Activated CD4-positive, alpha-beta T cell treated with anti-CD3 and anti-CD28 coated beads, Interleukin-2, amount 10 ng/mL, durations not matched to agents 7 days and 5 days (primary cell): ENCODE results near the gene ZNF732. TPM values are rescaled to one million over a fixed set of nuclear protein-coding genes. Genes with fewer than 3 reads are reported as not detected.
"Not testable (repeated sequence)": the region's sequence is repeated elsewhere in the genome, so short reads cannot be mapped to it uniquely, and the experiment has no call there.

ENCODE experiments used
- CTCF ChIA-PET: fragments of 350-600 bp; sonication (Branson Sonifier 250); formaldehyde crosslinking; loops from one replicate; lab custom pipeline; 2021; ENCODE audit warnings: antibody characterized with exemption; lab: Charles Lee
- POLR2A ChIA-PET: fragments of 350-600 bp; sonication (Branson Sonifier 250); formaldehyde crosslinking; loops from one replicate; lab custom pipeline; 2021; ENCODE audit warnings: antibody characterized with exemption; lab: Charles Lee
- DNase-seq: peaks from one replicate; pipeline ENCODE4 v3.0.0-alpha.2; 2020
- H3K27ac Mint-ChIP-seq: one replicate; pipeline ENCODE4 v1.8.0; 2021; ENCODE audit warnings: mild to moderate bottlenecking, moderate library complexity, mixed read lengths
- H3K27me3 Mint-ChIP-seq: one replicate; pipeline ENCODE4 v1.8.0; 2021; ENCODE audit warnings: mixed read lengths
- H3K36me3 Mint-ChIP-seq: one replicate; pipeline ENCODE4 v1.8.0; 2021; ENCODE audit warnings: low read depth, mixed read lengths
- H3K4me1 Mint-ChIP-seq: one replicate; pipeline ENCODE4 v1.8.0; 2021; ENCODE audit warnings: mixed read lengths
- H3K4me3 Mint-ChIP-seq: one replicate; pipeline ENCODE4 v1.8.0; 2021; ENCODE audit warnings: mild to moderate bottlenecking, moderate library complexity, mixed read lengths
- H3K9me3 Mint-ChIP-seq: one replicate; pipeline ENCODE4 v1.8.0; 2021; ENCODE audit warnings: mixed read lengths
- microRNA-seq: library from miRNA; unstranded; fragments of <30 nt; microRNA quantifications from one replicate; pipeline ENCODE4 v1.2.0, GENCODE V29; 2021; ENCODE audit warnings: borderline microRNAs expressed, borderline replicate concordance
- total RNA-seq, 2 experiments: library from RNA; stranded (reverse); gene quantifications; one replicate each; pipeline ENCODE4 v1.2.3, GENCODE V29; 2021

The ZNF732 gene
- total RNA-seq, 2 experiments from 2014 or later = not detected

DNA sequence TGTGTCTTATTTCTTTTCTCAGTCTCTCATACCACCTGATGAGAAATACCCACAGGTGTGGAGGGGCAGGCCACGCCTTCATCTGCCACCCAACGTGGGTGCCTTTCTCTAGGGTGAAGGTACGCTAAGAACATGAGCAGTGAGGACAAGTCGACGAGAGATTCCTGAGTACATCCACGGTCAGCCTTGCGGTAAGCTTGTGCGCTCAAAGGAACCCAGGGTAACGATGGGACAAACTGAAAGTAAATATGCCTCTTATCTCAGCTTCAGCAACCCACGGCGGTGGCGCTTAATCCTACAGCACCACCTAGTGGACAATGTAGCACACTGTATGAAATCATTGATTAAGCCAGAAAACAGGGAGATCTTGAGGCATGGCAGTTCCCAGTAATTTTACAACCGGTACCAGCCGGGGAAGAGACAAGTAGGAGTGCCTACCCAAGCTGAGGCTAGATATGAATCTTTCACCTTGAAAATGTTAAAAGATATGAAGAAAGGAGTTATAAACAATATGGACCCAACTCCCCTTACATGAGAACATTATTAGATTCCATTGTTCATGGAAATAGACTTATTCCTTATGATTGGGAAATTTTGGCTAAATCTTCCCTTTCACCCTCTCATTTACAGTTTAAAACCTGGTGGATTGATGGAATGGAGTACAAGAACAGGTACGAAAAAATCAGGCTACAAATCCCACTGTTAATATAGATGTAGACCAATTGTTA is 63.0 kb downstream of the ZNF732 start:
- H3K27ac Mint-ChIP-seq = peak overlapping the region; percentile 68
- ChIA-PET POLR2A (no interaction called here), CTCF (interaction anchor here (0.6 to 1.0 kb wide), 4 partner anchors 12 to 118 kb away, joined by 3 to 5 read pairs (median 4); partner anchors contain the start of gene ZNF718)
- H3K36me3 Mint-ChIP-seq = peaks cover 1% of the 10 kb centered on the region
- peak overlapping the region; percentile 69 for H3K4me3 Mint-ChIP-seq
- DNase-seq = peak; percentile 79
- peaks cover 11% of the 10 kb centered on the region for H3K9me3 Mint-ChIP-seq
- H3K4me1 Mint-ChIP-seq = peaks cover 9% of the 10 kb centered on the region
- H3K27me3 Mint-ChIP-seq = no peaks in the 10 kb centered on the region

DNA sequence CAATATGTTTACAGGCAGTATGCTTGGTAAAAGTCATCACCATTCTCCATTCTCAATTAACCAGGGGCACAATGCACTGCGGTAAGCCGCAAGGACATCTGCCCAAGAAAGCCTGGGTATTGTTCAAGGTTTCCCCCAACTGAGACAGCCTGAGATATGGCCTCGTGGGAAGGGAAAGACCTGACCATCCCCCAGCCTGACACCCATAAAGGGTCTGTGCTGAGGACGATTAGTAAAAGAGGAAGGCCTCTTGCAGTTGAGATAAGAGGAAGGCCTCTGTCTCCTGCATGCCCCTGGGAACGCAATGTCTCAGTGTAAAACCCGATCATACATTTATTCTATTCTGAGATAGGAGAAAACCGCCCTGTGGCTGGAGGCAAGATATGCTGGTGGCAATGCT is 63.9 kb downstream of the ZNF732 start:
- not testable (repeated sequence) for H3K4me1 Mint-ChIP-seq

DNA sequence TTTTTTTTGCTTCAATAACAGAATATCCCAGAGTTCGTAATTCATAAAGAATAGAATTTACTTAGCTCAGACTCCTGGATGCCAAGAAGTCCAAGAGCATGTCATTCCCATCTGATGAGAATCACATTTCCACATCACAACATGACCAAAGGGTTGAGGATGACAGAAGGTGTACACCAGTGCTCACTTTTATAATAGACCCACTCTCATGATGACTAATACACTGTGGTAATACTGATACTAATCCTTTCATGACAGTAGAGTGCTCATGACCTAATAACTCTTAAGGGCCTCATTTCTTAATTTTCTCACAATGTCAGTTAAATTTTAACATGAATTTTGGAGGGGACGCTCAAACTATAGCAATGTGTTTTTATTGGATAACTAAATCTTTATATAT is 69.2 kb downstream of the ZNF732 start:
- no peaks in the 10 kb centered on the region for H3K4me1 Mint-ChIP-seq
- H3K27ac Mint-ChIP-seq = no peak overlapping the region
- H3K36me3 Mint-ChIP-seq = no peaks in the 10 kb centered on the region
- ChIA-PET CTCF (no interaction called here), POLR2A (no interaction called here)
- DNase-seq = no peak
- no peak overlapping the region for H3K4me3 Mint-ChIP-seq
- no peaks in the 10 kb centered on the region for H3K27me3 Mint-ChIP-seq
- peaks cover 29% of the 10 kb centered on the region for H3K9me3 Mint-ChIP-seq

More for the DNA sequence above, 63.9 kb downstream of the ZNF732 start:
- H3K27me3 Mint-ChIP-seq, H3K4me3 Mint-ChIP-seq, POLR2A ChIA-PET, CTCF ChIA-PET, H3K9me3 Mint-ChIP-seq, DNase-seq, H3K36me3 Mint-ChIP-seq: not testable (repeated sequence)
- H3K27ac Mint-ChIP-seq = peak overlapping the region; percentile 68

DNA sequence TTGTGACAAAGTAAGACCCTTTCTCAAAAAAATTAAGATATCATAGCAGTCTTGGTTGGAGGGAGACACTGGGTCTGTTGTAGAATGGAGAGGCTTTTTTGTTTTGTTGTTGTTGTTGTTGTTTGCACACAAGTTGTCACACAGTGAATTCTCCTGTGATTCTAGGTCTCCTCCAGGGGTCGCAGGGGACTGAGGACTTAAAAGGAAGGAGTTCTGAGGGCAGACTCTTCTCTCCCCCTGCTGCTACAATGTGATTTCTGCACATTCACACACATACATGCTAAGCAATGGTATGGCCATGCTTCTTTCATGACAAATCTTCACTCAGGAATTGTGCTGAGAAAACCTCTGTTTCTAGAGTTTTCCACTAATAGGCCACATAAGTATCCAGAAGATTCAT is 71.1 kb downstream of the ZNF732 start:
- H3K27me3 Mint-ChIP-seq = no peaks in the 10 kb centered on the region
- no peaks in the 10 kb centered on the region for H3K36me3 Mint-ChIP-seq
- DNase-seq = no peak
- H3K4me3 Mint-ChIP-seq = no peak overlapping the region
- POLR2A ChIA-PET = no interaction called here
- H3K9me3 Mint-ChIP-seq = peaks cover 39% of the 10 kb centered on the region
- CTCF ChIA-PET = interaction anchor here (0.6 kb wide), 1 partner anchor 99 kb away, joined by 3 read pairs; no protein-coding TSS in a partner anchor
- no peaks in the 10 kb centered on the region for H3K4me1 Mint-ChIP-seq
- no peak overlapping the region for H3K27ac Mint-ChIP-seq

DNA sequence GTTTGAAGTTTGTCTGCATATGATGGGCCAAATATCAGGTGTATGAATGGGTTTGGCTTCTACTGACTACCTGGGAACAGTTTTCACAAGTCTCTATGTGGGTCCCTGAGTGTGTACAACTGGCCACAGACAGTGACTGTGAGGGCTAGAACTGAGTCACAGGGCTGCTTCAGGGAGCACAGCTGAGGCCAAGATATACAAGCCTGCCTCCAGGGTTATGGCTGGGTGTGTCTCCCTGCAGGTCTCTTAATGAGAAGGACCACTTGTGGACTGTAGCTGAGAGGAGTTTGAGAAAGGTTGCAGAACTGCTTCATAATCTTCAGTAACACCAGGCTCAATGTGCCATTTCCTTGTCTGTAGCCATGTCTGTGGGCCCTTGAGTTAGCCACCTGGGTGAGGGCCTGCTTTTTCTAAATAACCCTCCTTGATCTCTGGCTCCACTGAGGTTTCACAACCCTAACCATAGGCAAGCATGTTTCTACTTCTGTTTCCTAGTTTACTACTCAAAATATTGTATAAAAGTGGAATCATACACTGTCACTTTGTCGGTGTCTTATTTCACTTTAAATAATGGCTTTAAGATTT is 81.3 kb downstream of the ZNF732 start:
- H3K27ac Mint-ChIP-seq = no peak overlapping the region
- no peaks in the 10 kb centered on the region for H3K27me3 Mint-ChIP-seq
- DNase-seq = no peak
- H3K4me3 Mint-ChIP-seq = no peak overlapping the region
- peaks cover 21% of the 10 kb centered on the region for H3K9me3 Mint-ChIP-seq
- POLR2A ChIA-PET = no interaction called here
- peaks cover 2% of the 10 kb centered on the region for H3K36me3 Mint-ChIP-seq
- no peaks in the 10 kb centered on the region for H3K4me1 Mint-ChIP-seq
- CTCF ChIA-PET = no interaction called here

Small RNAs within 50 kb of the gene (microRNA-seq; reads per million reads assigned to microRNA genes)
- gene MIR571 = not detected

Other genes starting within 250 kb of the ZNF732 start
- 10 to 100 TPM; 11.8 to 12.5 TPM for gene ZNF718, start 181.0 kb downstream of the ZNF732 start, total RNA-seq
- gene ZNF141, start 32.3 kb upstream of the ZNF732 start, total RNA-seq = 10 to 100 TPM; 25.9 to 30.8 TPM
- gene ZNF721, start 193.7 kb upstream of the ZNF732 start, total RNA-seq = 10 to 100 TPM; 32.7 to 33.4 TPM
- gene PIGG, start 193.7 kb upstream of the ZNF732 start, total RNA-seq = 10 to 100 TPM; 61.9 to 69.5 TPM